Glomerular visceral epithelial cell (primary cell): ENCODE results near the gene RPL5.
A peak's percentile ranks its signal among the peaks of the same experiment; 100 is the strongest.

Source experiments
- DNase-seq: peaks from one replicate; pipeline ENCODE4 v3.0.0-alpha.2; 2016; ENCODE audit errors: extremely low spot score

The RPL5 gene

DNA sequence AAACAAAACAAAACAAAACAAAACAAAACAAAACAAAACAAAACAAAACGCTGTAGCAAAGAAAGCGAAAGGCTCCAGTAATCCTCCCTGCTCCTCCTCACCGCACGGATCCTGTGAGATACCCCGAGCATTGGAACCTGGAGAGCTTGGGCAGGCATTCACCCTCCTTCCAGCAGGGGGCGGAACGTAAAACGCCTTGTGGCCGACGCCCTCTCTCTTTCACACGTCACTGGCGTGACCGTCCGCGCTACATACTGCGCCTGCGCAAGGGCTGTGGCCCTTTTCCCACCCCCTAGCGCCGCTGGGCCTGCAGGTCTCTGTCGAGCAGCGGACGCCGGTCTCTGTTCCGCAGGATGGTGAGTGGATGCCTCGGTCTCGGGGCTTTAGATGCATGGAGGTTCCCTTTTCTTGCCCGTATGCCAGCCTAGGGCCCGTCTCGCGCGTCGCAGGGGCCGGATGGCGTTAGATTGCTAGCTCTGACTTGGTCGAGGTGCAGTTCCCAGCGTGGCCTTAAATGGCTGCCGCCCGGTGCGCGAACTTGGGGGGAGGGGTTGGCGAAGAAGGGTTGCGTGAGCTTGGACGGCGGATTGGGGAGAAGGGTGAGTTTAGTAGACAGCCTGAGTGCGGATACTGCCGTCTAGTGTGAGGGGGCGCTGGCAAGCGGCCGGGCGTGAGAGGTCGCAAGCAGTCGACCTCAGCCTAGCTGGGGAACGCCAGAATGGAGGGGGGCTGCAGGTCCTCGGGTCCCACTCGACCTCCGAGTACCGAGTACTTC lies at the start of gene RPL5:
Gene RPL5 (plus strand): TSS at position 279 of the 775 bp plus-strand sequence. CDS start 75 bp downstream, at position 354.
- DNase-seq, result peak; percentile 98

DNA sequence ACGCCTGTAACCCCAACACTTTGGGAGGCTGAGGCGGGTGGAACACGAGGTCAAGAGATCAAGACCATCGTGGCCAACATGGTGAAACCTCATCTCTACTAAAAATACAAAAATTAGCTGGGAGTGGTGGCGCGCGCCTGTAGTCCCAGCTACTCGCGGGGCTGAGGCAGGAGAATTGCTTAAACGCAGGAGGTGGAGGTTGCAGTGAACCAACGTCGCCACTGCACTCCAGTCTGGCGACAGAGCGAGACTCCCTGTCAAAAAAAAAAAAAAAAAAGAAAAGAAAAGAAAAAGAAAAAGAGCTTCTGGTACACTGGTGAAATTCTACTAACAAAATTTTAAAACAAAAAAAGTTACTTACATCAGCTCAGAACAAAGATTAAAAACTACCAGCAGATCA lies 48.3 kb upstream of the RPL5 start:
- peak; percentile 26 for DNase-seq

DNA sequence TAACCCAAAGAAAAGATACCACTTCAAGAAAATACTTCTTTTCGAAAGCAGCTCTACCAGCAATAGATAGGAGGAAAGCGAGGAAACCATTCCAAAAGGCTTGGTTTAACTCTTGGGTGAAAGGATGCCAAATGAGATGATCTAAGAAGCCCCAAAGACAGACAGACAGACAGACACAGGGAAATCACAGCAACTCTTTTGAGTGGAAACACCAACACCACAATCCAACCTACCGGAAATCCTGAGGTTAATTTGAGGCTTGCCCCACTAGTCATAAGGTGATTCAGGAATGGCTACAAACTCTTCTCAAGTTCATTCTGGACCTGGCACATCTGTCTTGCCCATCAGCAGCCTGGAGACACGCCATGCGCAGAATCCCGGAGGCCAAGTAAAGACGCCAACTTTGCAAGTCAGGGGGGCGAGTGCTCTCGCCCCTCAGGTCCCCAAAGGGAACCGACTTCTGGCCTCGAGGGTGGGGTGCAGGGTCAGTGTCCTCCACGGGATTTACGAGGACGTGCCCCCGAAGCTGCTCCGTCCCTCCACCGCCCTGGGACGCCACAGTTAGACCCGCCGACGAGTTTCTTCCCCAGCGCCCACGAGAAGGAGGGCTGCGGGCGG lies 47.7 kb upstream of the RPL5 start:
- peak; percentile 74 for DNase-seq

DNA sequence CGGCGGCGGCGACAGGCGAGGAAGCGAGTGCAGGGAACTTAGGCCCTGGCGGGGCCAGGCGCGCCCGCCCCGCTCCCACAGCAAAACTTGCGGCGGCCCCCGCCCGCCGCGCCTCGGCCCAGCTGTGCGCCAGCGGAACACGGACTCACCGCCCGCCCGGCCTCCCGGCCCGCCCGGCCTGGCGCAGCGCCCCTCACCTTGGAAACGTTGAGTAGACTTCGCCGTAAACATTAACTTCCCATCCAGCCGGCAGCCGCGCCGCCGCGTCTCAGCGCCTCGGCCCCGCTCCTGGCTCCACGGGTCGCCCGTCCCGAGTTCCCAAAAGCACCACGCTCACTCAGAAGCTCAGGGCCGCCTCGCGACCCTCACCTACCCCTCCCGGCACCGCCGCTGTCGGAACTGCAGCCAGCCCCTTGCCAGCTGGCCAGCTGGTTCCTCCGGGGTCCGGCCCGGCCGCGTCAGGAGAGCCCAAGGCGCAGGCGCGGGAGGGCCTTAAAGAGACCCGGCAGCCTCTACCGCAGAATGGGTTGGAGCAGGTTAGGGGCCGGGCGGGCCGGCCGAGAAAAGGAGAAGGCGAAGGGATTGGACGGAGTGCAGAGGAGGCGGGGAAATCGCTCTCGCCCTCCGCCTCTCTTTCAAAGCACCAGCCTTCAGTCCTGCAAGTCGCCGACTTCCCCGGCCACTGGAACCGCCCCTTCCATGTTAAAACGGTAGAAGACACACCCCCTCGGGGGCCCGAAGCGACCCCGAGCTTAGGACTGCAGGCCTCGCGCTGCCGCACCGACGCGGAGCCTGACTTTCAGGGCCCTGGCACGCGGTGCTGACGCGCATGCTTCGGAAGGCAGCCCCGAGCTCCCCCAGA lies 47.0 kb upstream of the RPL5 start, which contains the start of gene EVI5:
Gene EVI5 (minus strand): TSS at position 470 of the 862 bp plus-strand sequence. CDS start 48,562 bp downstream, outside the sequence.
- DNase-seq, result peak; percentile 97

DNA sequence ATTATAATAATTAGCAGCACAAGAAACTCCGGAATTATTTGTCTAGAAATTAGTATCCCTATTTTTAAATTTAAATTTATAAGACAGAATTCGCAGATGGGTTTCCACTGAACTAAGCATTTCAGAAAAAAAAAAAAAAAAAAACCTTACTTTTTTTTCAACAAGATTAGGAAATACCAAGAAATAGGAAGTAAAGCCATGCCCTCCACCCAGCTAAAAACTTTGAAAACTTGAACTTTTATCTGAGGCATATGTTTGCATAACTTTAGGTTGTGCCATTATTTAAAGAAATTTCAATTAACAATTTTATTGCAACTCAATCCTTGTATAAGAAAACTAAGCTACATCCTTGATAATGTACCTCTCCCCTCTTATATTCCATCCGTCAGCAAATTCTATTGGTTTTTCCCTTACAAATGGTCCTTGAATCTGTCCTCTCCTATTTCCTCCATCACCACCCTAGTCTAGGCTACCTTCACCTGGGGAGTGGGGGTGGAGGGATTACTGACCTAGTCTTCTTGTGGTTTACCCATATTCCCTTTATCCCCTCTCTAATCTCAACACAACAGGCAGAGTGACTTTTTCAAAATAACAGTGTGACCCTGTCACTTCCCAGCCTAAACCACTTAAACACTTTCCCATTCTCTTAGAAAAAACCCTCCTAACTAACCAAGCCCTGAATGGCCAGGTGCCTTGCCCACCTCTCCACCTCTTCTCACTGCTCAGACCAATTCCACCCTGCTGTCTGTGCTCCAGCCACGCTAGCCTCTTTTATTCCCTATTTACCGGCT lies 45.5 kb upstream of the RPL5 start:
- no peak for DNase-seq

DNA sequence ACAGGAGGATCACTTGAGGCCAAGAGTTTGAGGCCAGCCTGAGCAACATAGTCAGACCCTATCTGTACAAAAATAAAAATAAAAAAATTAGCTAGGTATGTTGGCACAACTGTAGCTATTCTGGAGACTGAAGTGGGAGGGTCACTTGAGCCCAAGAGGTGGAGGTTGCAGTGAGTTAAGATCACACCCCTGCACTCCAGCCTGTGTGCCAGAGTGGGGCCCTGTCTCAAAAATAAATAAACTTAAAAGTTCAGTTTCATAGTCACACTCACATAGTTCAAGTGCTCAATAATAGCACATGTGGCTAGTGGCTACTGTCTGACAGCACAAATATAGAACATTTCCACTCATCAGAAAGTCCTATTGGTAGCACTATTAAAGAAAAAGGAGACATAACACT lies 41.8 kb upstream of the RPL5 start:
- DNase-seq, result no peak

DNA sequence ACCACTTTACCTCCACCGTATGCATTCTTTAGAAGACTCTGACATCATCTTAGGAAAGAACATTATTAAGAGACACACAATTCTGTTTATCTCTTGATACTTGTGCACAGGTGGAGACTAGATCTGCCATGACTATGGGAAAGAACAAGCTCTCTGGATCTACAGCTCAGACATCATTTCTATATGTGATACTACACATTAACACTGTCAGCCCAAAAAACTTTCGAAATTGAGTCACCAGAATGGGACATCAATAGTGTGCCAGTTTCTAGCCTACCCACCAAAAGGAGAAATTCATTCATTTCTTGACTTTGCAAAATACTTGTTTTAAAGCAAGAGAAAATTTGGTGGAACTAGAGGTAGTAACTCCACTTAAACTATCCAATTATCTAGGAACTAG lies 41.0 kb upstream of the RPL5 start:
- DNase-seq, result no peak

DNA sequence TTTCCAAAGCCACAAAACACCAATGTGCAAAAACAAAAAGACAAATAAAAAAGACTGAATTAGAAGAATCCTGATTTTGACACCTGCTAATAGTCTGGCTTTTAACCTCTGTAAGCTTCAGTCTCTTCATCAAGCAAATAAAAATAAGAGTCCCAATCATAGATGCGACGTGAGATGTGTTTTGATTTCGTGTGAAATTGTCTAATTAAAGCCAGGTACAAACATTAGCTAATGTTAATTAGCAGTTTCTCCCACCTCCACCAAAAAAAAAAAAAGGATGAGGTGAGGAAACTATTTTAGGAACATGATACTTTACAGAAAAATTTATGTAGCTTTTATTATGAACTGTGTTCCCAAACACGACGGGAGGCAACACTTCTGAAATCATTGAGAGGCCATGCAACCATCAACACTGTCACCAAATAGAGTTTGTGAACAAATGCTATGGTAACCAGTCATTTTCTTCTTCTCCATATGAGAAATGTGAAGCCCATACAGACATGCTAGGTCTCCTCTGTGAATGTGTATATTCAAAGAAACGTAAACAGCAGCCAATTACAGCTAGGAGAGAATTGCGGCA lies 40.3 kb upstream of the RPL5 start:
- no peak for DNase-seq

DNA sequence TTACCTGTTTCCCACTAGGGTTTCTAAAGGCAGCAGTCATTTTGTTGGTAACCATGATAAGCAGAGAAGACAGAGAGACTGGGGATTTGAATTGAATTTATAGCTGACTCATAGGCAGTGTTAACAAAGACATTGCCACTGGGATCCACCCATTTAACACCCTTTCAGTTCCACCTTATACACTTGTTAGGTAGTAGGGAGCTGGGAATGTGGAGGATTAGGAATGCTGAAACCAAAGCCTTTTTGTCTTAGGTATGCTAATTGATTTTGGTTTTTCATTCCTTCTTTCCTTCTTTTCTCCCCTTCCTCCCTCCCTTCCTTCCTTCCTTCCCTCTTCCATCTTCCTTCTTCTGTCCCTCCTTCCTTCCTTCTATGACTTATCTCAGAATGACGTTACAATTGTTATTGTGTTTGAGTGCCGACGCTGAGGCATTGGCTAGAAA lies 39.5 kb upstream of the RPL5 start:
- DNase-seq, result no peak

DNA sequence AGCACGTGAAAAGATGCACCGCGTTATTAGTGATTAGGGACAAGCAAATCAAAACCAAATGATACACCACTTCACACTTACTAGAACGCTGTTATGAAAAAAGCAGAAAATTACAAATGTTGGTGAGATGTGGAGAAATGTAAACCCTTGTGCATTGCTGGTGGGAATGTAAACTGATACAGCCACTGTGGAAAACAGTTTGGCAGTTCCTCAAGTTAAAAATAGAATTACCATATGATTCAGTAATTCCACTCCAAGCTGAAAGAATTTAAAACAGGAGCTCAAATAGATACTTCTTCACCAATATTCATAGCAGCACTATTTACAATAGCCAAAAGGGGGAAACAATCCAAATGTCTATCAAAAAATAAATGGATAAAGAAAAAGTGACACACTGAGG lies 36.7 kb upstream of the RPL5 start:
- no peak for DNase-seq

DNA sequence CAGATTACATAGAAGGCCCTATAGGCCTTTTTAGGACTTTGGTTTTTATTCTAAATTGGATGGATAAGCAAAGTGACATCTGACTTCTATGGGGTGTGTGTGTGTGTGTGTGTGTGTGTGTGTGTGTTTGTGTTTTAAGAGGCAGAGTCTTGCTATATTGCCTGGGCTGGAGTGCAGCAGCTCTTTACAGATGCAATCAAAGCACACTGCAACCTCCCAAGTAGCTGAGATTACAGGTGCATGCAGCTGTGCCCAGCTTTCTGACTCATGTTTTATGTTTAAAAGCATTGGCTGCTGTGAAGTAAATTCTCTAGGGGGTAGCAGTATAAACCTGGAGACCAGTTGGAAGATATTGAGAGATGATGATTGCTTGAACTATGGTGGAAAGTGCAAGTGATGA lies 34.5 kb upstream of the RPL5 start:
- DNase-seq, result no peak

DNA sequence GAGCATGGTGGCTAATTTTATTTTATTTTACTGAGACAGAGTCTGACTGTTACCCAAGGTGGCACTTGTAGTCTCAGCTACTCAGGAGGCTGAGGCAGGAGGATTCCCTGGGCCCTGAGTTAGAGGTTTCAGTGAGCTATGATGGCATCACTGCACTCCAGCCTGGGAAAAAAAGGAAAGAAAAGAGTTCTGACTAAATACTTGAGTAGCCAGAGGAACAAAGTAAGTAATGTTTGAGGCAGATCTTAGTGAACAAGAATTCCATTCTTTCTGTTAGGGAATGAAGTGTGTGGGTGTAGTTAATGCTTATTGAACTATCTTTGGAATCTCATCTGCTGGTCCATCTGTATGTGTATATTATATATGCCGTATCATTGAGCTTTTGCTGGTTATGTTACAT lies 33.9 kb upstream of the RPL5 start:
- DNase-seq, result no peak

DNA sequence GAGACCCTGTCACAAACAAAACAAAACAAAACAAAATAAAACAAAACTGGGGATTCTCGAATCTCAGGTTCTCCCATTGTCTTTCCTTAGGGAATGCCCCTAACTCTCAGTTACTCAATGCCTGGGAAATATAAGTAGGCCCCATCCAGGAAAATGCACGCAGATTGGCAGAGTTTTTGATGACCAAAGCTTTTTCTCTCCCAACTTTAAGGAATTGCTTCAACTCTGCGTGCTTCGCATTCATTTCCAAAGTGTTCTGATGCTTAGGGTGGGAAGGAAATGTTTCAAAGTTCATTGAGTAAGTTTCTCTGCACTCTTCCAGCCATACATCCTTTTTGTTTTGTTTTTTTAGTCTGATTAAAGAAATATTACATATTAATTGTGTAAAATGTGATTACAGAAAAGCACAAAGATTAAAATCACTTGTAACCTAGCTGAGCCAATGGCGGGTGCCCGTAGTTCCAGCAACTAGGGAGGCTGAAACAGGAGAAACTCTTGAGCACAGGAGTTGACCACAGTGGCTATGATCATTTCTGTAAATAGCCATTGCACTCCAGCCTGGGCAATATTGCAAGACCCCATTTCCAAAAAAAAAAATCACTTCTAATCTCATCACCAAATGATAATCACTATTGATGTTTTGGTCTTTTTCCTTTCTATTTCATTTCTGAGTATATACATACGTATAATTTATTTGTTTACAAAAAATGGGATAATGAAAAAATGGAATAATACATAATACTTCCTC lies 28.5 kb upstream of the RPL5 start:
- DNase-seq, result no peak

DNA sequence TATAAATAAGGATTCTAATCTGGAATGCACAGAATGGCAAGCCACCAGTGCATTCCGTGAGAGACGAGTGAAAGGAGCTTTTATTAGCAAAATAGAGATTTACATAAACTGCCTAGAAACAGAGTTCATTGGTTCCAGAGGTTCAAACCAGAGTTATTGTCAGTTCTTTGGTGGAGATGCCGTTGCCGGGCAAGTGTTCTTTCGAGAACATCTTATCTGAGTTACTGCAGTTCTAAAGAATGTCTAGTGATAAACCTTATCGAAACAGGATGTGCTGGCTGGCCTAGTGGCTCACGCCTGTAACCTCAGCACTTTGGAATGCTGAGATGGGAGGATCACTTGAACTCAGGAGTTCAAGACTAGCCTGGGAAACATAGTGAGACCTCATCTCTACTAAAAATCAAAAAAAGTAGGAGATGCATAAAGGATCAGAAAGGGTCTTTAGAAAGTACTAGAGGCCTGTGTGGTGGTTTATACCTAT lies 27.1 kb upstream of the RPL5 start:
- peak; percentile 83 for DNase-seq

DNA sequence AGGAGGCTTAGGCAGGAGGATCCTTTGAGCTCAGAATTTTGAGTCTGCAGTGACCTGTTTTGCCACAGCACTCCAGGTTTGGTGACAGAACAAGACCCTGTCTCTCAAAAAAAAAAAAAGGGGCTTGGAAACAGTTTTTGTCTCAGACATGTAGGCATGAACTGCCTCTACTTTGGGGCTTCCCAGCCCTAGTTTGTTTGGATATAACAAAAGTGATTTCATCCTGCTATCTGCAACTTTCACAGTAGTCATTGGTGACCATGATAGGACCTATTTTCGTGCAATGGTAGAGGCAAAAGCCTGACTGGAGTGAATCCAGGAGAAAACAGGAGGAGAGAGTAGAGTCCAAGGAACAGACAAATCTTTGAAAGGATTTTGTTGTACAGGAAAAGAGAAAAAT lies 26.6 kb upstream of the RPL5 start:
- no peak for DNase-seq

DNA sequence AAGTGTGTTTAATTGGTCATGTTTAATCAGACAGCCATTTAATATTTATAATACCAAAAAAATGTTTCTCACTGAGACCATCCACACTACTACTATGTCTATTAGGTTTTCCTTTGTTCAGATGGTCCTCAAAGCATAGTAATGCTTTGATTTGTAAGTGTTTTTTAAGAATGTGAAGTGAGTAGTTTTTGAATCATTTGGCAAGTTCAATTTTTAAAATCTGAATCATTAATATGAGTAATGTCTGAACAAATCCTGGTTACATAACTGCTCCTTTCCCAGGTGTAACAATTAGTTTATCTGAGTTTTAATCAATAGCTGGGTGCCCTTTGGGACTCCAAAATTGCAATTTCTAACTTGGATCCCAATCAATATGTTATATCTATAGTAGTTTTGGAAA lies 23.5 kb upstream of the RPL5 start:
- DNase-seq, result no peak

DNA sequence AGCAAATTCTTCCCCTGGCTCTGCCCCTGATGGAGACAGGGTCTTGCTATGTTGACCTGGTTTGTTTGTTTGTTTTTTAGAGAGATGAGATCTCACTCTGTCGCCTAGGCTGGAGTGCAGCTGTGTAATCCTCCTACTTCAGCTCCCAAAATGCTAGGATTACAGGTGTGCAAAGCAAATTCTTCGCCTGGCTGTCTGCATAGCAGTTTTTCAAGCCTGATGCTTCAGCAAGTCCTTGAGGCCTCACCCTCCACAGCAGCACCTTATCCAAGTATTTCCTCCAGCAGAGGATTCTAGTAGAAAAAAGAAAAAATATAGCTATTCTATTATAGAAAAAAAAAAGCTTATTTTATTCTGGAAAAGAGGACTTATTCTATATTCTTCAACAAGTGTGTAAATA lies 15.1 kb upstream of the RPL5 start:
- no peak for DNase-seq

DNA sequence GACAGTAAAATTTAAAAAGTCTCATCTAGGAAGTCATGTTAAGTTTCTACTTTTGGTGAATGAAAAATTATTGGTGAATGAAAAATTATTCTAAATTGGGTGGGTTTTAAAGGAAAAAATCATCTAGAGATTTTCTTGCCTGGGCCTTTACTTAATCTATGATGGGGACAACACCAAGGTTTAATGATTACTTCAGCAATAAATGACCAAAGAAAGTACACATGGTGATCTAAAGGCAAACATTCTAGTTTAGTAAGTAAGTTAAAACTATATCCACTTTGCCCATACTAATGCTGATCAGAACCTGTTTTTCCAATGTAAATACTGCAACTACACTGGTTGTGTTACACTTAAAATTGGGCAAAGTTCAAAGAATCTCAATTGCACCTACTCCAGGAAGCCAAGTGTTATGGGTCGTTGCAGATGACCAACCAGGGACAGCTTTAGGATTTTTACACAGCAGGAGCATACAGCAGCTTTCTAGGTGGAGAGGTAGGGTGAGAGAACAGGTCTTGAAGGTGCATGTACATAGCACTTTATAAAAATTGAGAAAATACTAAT lies 14.6 kb upstream of the RPL5 start:
- no peak for DNase-seq

DNA sequence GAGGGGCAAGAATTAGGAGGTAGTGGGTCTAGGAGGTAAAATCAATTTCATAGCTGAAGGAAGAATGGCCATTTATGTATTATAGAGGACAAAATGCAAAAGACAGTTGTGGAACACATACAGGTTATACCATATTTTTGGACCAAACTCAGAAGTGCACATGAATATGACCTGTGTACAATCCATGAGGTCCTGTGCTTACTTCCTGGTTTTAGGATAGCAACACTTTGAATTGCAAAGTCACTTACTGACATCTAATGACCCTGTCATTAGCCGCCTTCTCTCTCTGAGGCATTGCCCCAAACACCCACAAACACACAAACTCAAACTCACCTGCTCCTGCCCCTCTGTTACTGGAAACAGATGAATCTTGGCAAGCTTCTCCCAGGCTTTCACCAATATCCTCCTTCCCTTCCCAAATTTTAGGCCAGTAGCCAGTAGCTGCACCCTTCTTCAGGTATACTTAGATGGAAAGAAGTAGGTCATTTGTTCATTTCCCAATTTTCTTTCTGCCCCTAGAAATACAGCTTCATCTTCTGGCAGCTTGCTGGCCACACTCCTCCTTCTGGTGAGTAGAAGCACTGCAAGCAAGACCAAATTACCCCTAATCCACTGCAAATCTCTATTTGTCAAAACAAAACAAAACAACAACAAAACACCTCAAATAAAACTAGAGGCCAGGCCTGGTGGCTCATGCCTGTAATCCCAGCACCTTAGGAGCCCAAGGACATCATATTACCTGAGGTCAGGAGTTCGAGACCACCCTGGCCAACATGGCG lies 13.7 kb upstream of the RPL5 start:
- DNase-seq, result peak; percentile 29
